DND-41 (cell line): ENCODE results near the gene CCDC137.

Experiments
- ATAC-seq: fragments of 200-7000 bp; cut with Tn5 transposase; 3 replicates; pipeline ENCODE4 v1.9.1; 2021; ENCODE audit warnings: low read depth; ENCODE audit not compliant: insufficient read depth
- DNase-seq: peaks from one replicate; pipeline ENCODE4 v3.0.0-alpha.2; 2020
- H2AFZ ChIP-seq: 2 replicates; pipeline ENCODE4 v1.6.0; 2012; ENCODE audit warnings: low read depth, low read length
- H3K27ac ChIP-seq: 2 replicates; pipeline ENCODE4 v1.5.1; 2012; ENCODE audit warnings: low read length, inconsistent platforms
- H3K27me3 ChIP-seq: fragments of 200-600 bp; sonication (generic); 2 replicates; pipeline ENCODE4 v1.6.0; 2012; ENCODE audit warnings: low read length, mild to moderate bottlenecking, inconsistent platforms; ENCODE audit not compliant: insufficient read depth, poor library complexity
- H3K36me3 ChIP-seq: 2 replicates; pipeline ENCODE4 v1.5.1; 2012; ENCODE audit warnings: low read length, inconsistent platforms; ENCODE audit not compliant: insufficient read depth
- H3K4me1 ChIP-seq: 2 replicates; pipeline ENCODE4 v1.5.1; 2012; ENCODE audit warnings: mild to moderate bottlenecking, low read length; ENCODE audit not compliant: insufficient read depth
- H3K4me2 ChIP-seq: 2 replicates; pipeline ENCODE4 v1.6.0; 2012; ENCODE audit warnings: mild to moderate bottlenecking, moderate library complexity, low read length, inconsistent platforms; ENCODE audit not compliant: insufficient read depth
- H3K4me3 ChIP-seq, 2 experiments: fragments of 200-600 bp in 1 of 2; shearing (Covaris generic) in 1 of 2; 2 replicates each; pipeline ENCODE4 v1.5.1; 2012 to 2016; ENCODE audit warnings: inconsistent platforms in 2 of 2, low read length in 2 of 2, mild to moderate bottlenecking in 2 of 2, low read depth in 1 of 2, moderate library complexity in 1 of 2
- H3K79me2 ChIP-seq: 2 replicates; pipeline ENCODE4 v1.6.0; 2012; ENCODE audit warnings: low read length, inconsistent platforms; ENCODE audit not compliant: insufficient read depth
- H3K9ac ChIP-seq: 2 replicates; pipeline ENCODE4 v1.6.0; 2012; ENCODE audit warnings: low read depth, mild to moderate bottlenecking, inconsistent platforms, low read length, moderate library complexity
- H3K9me3 ChIP-seq: 2 replicates; pipeline ENCODE4 v1.5.1; 2012; ENCODE audit warnings: low read length, moderate library complexity, mild to moderate bottlenecking, inconsistent platforms; ENCODE audit not compliant: insufficient read depth, severe bottlenecking
- H4K20me1 ChIP-seq: 2 replicates; pipeline ENCODE4 v1.6.0; 2012; ENCODE audit warnings: low read length; ENCODE audit not compliant: insufficient read depth
- EZH2 ChIP-seq: IDR thresholded peaks from 3 replicates; pipeline ENCODE4 v1.6.1; 2012; ENCODE audit warnings: borderline replicate concordance, low read depth, mild to moderate bottlenecking, moderate library complexity, low read length, inconsistent platforms; ENCODE audit not compliant: severe bottlenecking
- TF ChIP-seq, protein P1 (sequence below): IDR thresholded peaks from 2 replicates; pipeline ENCODE4 v1.5.1; 2012; ENCODE audit warnings: borderline replicate concordance, low read length, moderate library complexity, mild to moderate bottlenecking; ENCODE audit not compliant: poor library complexity, severe bottlenecking; ENCODE audit errors: extremely low read depth

Gene CCDC137

DNA sequence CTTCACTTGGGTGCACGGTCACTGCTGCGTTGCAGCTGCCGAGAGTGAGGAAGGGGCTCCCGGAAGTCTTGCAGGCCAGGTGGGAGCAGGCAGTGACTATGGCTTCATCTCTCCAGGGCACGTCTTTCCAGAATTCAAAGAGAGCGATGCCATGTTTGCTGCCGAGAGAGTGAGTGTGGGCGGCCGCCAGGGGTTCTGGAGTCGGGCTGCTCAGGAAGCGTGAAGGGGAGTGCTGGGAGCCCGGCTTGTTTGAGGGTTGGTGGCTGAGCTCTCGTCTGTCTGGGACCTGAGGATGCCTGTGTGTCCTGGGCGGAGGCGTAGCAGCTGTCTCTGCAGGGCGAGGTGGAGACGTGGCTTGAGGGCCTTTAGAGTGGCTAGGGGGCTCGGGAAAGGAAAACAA lies 23.5 kb downstream of the CCDC137 start:
- DNase-seq = no peak
- no peaks in the 10 kb centered on the region for H3K9me3 ChIP-seq
- no peak overlapping the region for H3K4me3 ChIP-seq
- H3K27me3 ChIP-seq = no peaks in the 10 kb centered on the region
- H3K27ac ChIP-seq = no peak overlapping the region
- peaks cover 82% of the 10 kb centered on the region for H4K20me1 ChIP-seq
- no peak for ATAC-seq
- no peak overlapping the region for H2AFZ ChIP-seq
- no peak for TF ChIP-seq EZH2
- TF ChIP-seq, protein P1, sequence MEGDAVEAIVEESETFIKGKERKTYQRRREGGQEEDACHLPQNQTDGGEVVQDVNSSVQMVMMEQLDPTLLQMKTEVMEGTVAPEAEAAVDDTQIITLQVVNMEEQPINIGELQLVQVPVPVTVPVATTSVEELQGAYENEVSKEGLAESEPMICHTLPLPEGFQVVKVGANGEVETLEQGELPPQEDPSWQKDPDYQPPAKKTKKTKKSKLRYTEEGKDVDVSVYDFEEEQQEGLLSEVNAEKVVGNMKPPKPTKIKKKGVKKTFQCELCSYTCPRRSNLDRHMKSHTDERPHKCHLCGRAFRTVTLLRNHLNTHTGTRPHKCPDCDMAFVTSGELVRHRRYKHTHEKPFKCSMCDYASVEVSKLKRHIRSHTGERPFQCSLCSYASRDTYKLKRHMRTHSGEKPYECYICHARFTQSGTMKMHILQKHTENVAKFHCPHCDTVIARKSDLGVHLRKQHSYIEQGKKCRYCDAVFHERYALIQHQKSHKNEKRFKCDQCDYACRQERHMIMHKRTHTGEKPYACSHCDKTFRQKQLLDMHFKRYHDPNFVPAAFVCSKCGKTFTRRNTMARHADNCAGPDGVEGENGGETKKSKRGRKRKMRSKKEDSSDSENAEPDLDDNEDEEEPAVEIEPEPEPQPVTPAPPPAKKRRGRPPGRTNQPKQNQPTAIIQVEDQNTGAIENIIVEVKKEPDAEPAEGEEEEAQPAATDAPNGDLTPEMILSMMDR = no peak
- peaks cover 51% of the 10 kb centered on the region for H3K79me2 ChIP-seq
- no peak overlapping the region for H3K4me2 ChIP-seq
- peaks cover 98% of the 10 kb centered on the region for H3K36me3 ChIP-seq
- no peak overlapping the region for H3K9ac ChIP-seq
- peaks cover 20% of the 10 kb centered on the region for H3K4me1 ChIP-seq

DNA sequence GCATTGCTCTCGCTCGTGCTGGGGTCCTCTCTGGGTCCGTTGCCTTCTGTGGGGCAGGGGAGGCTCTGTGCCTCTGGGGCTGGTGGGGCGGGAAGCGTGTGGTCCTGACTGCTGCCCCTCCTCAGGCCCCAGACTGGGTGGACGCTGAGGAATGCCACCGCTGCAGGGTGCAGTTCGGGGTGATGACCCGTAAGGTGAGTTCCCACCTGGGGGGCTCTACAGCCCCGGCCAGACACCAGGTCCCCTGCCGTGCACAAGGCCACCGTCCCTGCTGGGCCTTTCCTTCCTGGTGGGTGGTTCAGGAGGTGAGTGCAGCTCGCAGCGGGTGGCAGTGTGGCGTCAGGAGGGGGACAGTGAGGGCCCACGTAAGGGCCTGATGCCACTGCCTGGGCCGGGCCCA lies 24.0 kb downstream of the CCDC137 start:
- H3K79me2 ChIP-seq = peaks cover 46% of the 10 kb centered on the region
- TF ChIP-seq, protein P1 = no peak
- TF ChIP-seq EZH2 = no peak
- DNase-seq = no peak
- no peaks in the 10 kb centered on the region for H3K27me3 ChIP-seq
- H2AFZ ChIP-seq = no peak overlapping the region
- no peak overlapping the region for H3K4me3 ChIP-seq
- H3K9me3 ChIP-seq = no peaks in the 10 kb centered on the region
- H3K4me2 ChIP-seq = no peak overlapping the region
- ATAC-seq = no peak
- peaks cover 15% of the 10 kb centered on the region for H3K4me1 ChIP-seq
- H3K36me3 ChIP-seq = peaks cover 98% of the 10 kb centered on the region
- peaks cover 82% of the 10 kb centered on the region for H4K20me1 ChIP-seq
- no peak overlapping the region for H3K9ac ChIP-seq
- H3K27ac ChIP-seq = no peak overlapping the region

DNA sequence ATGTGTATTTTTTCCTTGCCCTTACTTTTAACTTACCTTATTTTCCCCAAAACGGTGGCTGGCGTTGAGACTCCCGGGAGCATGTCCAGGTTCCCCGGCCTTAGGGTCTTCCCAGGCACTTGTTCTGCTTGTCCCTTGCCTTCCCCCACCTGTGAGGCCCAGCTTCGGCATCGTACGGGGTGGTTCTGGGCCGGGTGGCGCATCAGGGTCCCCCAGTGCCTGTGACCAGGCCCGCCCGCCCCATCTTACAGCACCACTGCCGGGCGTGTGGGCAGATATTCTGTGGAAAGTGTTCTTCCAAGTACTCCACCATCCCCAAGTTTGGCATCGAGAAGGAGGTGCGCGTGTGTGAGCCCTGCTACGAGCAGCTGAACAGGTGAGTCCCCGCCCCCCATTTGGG lies 24.7 kb downstream of the CCDC137 start:
- no peaks in the 10 kb centered on the region for H3K9me3 ChIP-seq
- peaks cover 40% of the 10 kb centered on the region for H3K79me2 ChIP-seq
- no peak overlapping the region for H2AFZ ChIP-seq
- H3K4me1 ChIP-seq = peaks cover 9% of the 10 kb centered on the region; the same call in 1 of the 2 replicates
- TF ChIP-seq EZH2 = no peak
- TF ChIP-seq, protein P1 = no peak
- no peak for DNase-seq
- ATAC-seq = no peak
- H3K9ac ChIP-seq = no peak overlapping the region
- H3K27ac ChIP-seq = no peak overlapping the region
- no peaks in the 10 kb centered on the region for H3K27me3 ChIP-seq
- no peak overlapping the region for H3K4me2 ChIP-seq
- H4K20me1 ChIP-seq = peaks cover 77% of the 10 kb centered on the region
- no peak overlapping the region for H3K4me3 ChIP-seq
- peaks cover 98% of the 10 kb centered on the region for H3K36me3 ChIP-seq

DNA sequence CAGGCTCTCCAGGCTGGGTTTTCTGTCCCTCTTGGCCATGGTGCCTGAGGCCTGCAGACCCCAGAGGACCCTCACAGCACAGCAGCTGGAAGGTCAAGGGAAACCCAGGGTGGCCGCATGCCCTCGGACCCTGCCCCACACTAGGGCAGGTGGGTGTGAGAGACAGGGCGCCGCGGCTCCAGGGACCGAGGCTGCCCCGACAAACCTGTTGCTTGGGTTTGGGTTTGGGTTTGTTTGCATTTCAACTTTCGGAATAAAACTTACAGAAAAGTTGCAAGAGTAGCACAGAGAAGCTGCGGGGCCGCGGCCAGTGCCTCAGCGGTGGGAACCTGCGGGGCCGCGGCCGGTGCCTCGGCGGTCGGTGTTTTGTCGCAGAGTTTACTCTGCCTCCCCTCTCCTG lies 25.1 kb downstream of the CCDC137 start:
- no peak overlapping the region for H3K4me3 ChIP-seq
- no peak overlapping the region for H2AFZ ChIP-seq
- H3K4me2 ChIP-seq = no peak overlapping the region
- TF ChIP-seq, protein P1 = no peak
- no peaks in the 10 kb centered on the region for H3K9me3 ChIP-seq
- H3K36me3 ChIP-seq = peaks cover 98% of the 10 kb centered on the region
- H3K27me3 ChIP-seq = no peaks in the 10 kb centered on the region
- no peak overlapping the region for H3K9ac ChIP-seq
- H3K4me1 ChIP-seq = peaks cover 6% of the 10 kb centered on the region; the same call in 1 of the 2 replicates
- no peak overlapping the region for H3K27ac ChIP-seq
- H4K20me1 ChIP-seq = peaks cover 73% of the 10 kb centered on the region
- peaks cover 36% of the 10 kb centered on the region for H3K79me2 ChIP-seq
- DNase-seq = no peak
- no peak for ATAC-seq
